ENCODE results near the gene MARCKS.

The MARCKS gene

GRCh38 chr6:113856625-113857555, at the start of gene MARCKS:
Gene MARCKS, plus strand, starts transcription at chr6:113857345. Its CDS starts 401 bp downstream, at chr6:113857746.
- no peak for DNase-seq

GRCh38 chr6:113809826-113810225, 47.3 kb upstream of the MARCKS start:
- no peak for DNase-seq

DNA sequence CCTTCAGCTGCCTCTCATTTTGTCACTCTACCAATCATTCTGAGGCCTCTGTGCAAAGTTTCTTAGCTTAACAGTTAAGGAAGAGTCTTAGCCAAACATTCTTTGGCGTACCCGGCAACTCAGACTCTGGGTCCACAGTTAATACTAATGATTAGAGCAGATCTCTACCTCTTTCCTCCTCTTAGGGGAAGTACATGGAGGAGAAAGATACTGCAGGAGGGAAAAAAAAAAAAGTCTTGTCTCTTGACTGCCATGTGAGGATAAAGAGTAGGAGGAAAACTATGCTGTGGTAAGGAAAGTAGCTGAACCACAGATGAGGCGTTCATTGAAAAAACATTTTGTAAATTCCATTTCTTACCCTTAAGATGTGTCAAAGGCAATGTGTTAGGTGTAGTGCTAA, 44.0 kb upstream of the MARCKS start:
- DNase-seq = no peak

GRCh38 chr6:113818578-113818977, 38.6 kb upstream of the MARCKS start:
- no peak for DNase-seq

DNA sequence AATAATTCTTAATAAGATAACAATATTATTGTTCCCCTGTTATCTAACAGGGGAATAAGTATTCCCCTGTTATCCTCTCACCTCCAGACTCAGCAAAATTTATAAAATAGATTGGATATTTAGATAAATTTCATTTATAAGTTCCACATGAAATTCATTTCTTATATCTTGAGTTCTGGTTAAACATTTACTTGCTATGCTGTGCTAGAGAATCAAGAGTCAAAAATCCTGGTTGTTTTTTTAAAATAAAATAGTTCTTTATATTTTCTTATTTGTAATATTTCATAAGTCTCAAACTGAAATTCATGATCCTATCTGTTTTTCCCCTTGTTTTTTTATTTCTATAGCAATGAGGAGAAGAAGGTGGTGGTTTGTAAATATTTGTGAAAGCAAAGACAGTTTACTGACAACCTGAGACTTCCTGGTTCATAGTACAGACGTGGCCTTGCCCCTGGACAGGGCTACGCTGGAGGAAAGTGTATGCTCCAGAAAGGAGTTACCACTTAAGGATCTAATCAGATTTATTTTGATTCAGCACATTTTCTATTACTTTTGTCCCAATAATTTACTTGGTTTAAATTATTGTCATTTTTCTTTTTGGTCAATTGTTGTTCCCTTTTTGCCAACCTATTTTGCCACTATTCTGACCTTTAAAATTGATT, 37.8 kb upstream of the MARCKS start:
- DNase-seq = no peak

GRCh38 chr6:113820761-113821160, 36.4 kb upstream of the MARCKS start:
- no peak for DNase-seq

GRCh38 chr6:113821445-113821844, 35.7 kb upstream of the MARCKS start:
- no peak for DNase-seq

DNA sequence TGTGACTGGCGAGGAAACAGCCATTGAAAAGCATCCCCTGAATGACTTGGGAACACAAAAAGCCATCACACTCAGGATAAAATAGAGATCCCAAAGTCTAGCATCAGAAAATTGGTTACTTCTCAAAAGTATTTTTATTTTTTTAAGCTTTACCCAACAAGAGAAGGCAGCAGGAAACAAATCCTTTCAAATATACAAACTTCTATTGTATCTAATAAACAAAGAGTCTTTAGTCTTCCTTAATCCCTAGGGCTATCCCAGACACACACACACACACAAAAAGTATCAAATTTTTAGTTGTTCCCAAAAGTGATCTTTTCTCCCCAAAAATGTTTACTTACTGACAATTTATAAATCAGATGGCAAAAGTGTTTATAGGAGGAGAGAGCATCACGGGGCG, 33.2 kb upstream of the MARCKS start:
- DNase-seq = no peak

GRCh38 chr6:113824411-113824810, 32.7 kb upstream of the MARCKS start:
- no peak for DNase-seq

DNA sequence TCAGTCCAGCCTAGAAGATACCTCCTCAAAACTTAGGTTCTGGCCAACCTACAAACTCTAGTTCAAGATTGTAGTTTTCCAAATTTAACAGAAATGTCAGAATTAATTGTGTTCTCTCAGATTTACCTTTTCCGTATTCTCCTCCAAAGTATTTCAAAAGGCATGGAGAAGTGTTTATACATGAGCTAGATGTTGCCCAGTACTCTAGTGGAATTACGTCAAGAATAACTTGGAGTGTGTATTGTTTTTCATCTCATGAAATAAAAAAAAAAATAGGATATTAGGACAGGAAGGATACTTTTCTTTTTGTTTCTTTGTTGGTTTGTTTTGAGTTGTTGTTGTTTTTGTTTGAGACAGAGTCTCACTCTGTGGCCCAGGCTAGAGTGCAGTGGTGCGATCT, 32.3 kb upstream of the MARCKS start:
- no peak for DNase-seq

DNA sequence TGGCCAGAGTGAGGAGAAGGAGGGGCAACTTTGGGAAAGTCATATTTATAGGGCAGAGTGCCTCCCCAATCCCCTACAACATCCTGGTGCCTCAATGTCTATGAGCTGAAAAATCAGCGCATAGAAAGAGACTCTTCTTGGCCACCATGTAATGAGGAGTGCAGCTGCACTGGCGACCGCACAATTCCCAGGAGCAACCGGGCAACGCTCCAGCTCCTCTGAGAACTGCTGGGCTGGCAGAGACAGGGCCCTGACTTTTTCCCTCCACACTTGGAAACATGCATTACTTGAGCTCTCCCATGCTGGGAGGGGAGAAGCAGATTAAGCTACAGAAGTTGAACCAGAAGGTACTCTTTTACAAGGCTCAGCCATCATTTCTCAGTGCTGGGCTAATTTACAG, 31.4 kb upstream of the MARCKS start:
- no peak for DNase-seq

DNA sequence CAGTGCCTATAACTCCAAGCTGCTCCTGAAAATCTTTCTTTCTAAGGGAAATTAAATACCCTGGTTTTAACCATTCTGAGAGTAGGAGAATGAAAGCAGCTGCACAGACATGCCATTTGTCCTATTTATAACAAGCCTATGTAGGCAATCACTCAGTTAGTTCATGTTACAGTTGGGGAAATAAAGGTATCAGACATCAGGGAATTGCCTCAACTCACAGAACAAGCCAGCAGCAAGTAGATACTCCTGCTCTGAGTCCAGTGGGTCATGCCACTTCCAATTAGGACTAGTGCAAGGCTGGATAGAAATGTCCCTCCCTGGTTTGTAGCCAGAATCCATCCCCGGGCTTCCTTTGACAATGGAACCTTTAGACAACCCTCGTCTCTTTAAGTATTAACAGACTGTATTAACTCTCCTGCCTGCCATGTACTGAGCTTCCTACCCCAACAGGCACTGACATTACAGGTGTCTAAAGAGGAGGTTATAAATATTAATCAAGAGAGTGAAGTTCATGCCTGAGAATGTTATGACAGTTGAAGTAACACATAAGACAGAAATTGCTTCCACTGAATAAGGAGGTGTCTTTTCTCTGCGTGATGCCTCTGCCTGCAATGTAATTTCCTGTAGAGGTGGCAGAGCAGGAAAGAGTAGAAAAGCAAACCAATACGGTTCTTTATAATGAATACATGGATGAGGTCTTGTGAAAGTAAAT, 28.0 kb upstream of the MARCKS start:
- DNase-seq = no peak

GRCh38 chr6:113829696-113830045, 27.5 kb upstream of the MARCKS start:
- DNase-seq = no peak

DNA sequence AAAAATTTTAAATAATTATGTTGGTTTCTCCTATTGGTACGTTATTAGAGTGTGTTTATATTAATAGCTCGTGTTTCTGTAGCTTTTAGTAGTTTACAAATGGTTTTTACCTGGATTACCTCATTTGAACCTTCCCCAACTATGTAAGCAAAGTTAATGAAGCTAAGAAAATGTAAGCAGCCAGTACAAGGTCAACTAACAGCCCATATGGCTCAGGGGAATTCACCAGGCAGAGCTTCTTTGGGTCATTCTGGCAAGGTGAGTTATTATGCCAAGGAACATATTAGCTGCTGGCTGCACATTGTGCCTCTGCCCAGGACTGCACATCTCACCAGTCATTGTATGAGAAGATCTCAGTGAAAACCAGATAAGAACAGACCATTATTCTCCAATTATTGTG, 27.0 kb upstream of the MARCKS start:
- DNase-seq = no peak

- DNase-seq = no peak
Observed at GRCh38 chr6:113833537-113833936, 23.6 kb upstream of the MARCKS start.

GRCh38 chr6:113837170-113837569, 20.0 kb upstream of the MARCKS start:
- DNase-seq = no peak

DNA sequence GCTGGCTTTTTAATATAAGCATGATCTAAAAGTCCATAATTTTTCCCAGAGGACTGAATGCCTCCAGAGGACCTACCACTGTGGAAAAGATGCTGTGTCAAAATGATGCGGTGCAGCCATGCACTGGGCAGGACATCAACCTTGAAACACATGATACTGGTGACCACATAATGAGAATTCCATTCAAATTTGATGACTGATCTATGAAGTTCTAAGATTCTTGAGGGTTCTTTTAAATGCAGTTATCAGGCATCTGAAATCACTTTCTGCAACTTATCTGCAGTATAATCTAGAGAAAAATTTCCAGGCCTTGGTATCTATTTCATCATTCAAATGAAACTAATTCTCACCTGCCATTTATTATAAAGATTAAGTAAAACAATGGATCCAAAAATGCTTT, 15.0 kb upstream of the MARCKS start:
- no peak for DNase-seq

DNA sequence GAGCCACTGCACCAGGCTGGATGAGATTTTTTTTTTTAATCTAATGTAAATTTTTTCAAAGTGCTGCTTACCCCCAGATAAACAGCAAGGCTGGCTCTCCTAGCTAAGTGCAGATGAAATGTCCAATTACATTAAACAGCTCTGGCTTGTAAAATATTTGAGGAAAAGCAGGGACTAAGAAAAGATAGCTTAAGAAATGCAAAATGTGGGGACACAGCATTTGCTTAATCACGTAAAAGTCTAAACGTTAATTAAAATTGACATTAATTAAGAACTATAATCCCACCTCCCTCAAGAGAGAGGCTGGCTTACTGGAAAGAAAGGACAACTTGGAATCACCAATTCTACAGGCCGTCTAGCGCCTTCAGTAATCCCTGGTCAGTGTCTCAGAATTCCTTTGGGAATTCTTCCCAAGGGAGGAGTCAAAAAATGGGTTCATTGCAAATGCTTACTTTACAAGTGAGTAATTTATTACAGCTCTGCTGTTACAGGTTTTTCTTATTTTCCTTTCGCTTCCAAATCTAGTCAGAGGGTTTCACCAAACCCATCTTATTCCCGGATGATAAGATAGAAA, 13.6 kb upstream of the MARCKS start:
- no peak for DNase-seq

DNA sequence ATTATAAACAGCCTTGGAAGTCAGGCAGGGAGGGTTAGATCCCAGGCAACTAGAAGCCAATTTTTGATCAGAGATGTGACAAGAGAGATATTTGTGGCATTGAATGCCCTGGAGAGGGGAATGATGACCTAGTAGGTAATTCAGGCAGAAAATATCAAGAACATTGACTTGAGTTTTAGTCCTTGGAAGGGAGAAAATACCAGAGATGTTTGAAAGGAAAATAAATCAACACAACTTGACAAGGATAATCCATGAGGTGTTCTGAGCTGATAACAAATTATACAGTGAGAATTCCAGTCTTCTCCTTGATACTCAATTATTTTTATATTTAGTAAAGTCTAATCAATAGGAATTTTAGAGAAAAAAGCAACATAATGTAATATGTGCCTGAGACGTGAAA, 10.6 kb upstream of the MARCKS start:
- DNase-seq = no peak

DNA sequence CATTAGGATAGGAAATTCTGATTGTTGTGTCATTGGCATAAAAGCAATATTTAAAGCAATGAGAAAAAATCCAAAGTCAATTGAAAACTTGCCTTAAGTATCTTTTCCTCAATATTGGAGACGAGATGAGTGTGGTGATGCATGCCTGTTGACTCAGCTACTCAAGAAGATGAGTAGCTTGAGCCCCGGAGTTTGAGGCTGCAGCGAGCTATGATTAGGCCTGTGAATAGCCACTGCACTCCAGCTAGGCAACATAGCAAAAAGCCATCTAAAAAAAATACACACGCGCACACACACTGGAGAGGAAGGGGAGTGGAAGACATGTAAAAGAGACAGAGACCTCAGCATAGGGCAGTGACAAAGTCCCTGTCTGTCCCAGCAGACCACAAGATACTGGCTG, 9.7 kb upstream of the MARCKS start:
- DNase-seq = no peak

DNA sequence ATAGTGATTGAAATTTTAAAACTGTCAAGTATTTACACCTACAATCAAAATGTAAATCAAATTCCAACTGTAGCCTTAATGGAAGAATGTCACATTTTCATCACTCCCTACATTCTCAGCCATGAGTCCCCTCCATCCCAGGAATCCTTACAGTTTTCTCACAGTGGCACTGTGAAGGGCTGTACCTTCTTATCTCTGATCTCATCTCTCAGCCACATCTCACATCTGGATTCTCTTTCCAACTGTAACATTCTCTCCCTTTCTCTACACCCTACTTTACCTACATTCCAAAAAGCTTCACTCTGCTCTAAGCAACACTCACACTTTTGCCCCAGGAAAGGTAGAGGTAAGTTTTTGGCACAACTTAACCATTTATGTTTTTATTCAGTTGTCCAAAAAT, 8.9 kb upstream of the MARCKS start:
- no peak for DNase-seq

GRCh38 chr6:113848811-113849210, 8.3 kb upstream of the MARCKS start:
- no peak for DNase-seq

DNA sequence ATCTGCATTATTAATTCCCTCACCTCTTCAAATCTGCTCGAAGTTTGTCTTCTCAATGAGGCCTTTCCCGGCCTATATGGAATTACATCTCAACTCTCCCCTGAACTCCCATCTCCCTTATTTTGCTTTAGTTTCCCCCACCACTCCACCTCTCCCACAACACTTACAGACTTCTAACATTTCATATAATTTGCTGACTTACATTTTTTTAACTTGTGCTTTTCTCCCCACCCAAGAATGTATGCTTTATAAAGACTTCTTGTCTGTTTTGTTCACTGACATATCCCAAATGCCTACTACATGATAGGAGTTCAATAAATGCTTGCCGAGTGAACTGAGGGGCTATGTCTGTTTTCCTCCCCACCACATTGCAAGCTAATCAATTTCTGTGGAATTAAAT, 3.9 kb upstream of the MARCKS start:
- DNase-seq = no peak
